GM23338 (cell line): Measurements from ENCODE around the gene SLC39A13.
A peak's percentile ranks its signal among the peaks of the same experiment; 100 is the strongest.

ENCODE experiments used
- CREB1 ChIP-seq: fragments of 250-450 bp; sonication (Bioruptor Pico); IDR thresholded peaks from 2 replicates; pipeline ENCODE4 v1.5.0; 2020; ENCODE audit warnings: low read depth, mild to moderate bottlenecking, moderate library complexity
- ETS1 ChIP-seq: IDR thresholded peaks from 2 replicates; pipeline ENCODE4 v1.6.1; 2016; ENCODE audit warnings: antibody characterized with exemption
- EZH2 ChIP-seq: fragments of 200-600 bp; sonication (generic); IDR thresholded peaks from one replicate; pipeline ENCODE4 v1.8.0; 2017; ENCODE audit warnings: antibody characterized with exemption, mild to moderate bottlenecking, low read depth; ENCODE audit not compliant: unreplicated experiment
- EZH2phosphoT487 ChIP-seq: fragments of 200-600 bp; sonication (generic); IDR thresholded peaks from one replicate; pipeline ENCODE4 v1.8.1; 2018; ENCODE audit warnings: antibody characterized with exemption; ENCODE audit not compliant: unreplicated experiment
- JUNB ChIP-seq: IDR thresholded peaks from one replicate; pipeline ENCODE4 v1.6.1; 2016; ENCODE audit warnings: antibody characterized with exemption; ENCODE audit not compliant: unreplicated experiment
- NANOG ChIP-seq: IDR thresholded peaks from 2 replicates; pipeline ENCODE4 v1.6.1; 2016; ENCODE audit warnings: antibody characterized with exemption, borderline replicate concordance
- POLR2AphosphoS5 ChIP-seq: IDR thresholded peaks from 2 replicates; pipeline ENCODE4 v1.6.1; 2016; ENCODE audit warnings: antibody characterized with exemption, low read depth
- STAT1 ChIP-seq: IDR thresholded peaks from one replicate; pipeline ENCODE4 v1.6.1; 2016; ENCODE audit warnings: antibody characterized with exemption; ENCODE audit not compliant: unreplicated experiment
- ZNF331 ChIP-seq: fragments of 250-450 bp; sonication (Bioruptor Pico); IDR thresholded peaks from 2 replicates; pipeline ENCODE4 v1.5.0; 2020; ENCODE audit warnings: low read depth, mild to moderate bottlenecking, moderate library complexity
- ZNF462 ChIP-seq: fragments of 250-450 bp; sonication (Bioruptor Pico); IDR thresholded peaks from 2 replicates; pipeline ENCODE4 v1.5.0; 2020; ENCODE audit warnings: mild to moderate bottlenecking, moderate library complexity
- TF ChIP-seq, protein P1 (sequence below), 2 experiments: fragments of 200-600 bp in 1 of 2; sonication (generic) in 1 of 2; conservative IDR thresholded peaks; 2 replicates each; pipeline versions ENCODE4 v1.5.1 to v1.6.1; 2016 to 2017; ENCODE audit warnings: antibody characterized with exemption in 2 of 2, low read depth in 2 of 2, mild to moderate bottlenecking in 2 of 2, moderate library complexity in 1 of 2
- TF ChIP-seq, protein P2 (sequence below): IDR thresholded peaks from one replicate; pipeline ENCODE4 v1.6.1; 2018; ENCODE audit warnings: antibody characterized with exemption; ENCODE audit not compliant: unreplicated experiment

DNA sequence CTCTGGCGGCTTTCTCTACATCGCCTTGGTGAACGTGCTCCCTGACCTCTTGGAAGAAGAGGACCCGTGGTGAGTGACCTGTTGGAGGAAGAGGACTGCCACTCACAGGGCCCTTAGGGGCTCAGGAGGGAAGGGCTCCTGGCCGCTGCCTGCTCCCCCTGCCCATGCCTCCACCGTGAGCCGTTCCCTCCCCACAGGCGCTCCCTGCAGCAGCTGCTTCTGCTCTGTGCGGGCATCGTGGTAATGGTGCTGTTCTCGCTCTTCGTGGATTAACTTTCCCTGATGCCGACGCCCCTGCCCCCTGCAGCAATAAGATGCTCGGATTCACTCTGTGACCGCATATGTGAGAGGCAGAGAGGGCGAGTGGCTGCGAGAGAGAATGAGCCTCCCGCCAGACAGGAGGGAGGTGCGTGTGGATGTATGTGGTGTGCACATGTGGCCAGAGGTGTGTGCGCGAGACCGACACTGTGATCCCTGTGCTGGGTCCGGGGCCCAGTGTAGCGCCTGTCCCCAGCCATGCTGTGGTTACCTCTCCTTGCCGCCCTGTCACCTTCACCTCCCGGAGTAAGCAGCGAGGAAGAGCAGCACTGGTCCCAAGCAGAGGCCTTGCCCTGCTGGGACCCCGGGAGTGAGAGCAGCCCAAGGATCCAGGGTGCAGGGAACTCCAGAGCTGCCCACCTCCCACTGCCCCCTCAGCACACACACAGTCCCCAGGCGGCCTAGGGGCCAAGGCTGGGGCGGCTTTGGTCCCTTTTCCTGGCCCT, 6.9 kb downstream of the SLC39A13 start:
- TF ChIP-seq EZH2phosphoT487 = no peak
- TF ChIP-seq POLR2AphosphoS5 = 0 out of 2 replicates have a peak, but pooled peaks have one; percentile 11
- TF ChIP-seq, protein P1, sequence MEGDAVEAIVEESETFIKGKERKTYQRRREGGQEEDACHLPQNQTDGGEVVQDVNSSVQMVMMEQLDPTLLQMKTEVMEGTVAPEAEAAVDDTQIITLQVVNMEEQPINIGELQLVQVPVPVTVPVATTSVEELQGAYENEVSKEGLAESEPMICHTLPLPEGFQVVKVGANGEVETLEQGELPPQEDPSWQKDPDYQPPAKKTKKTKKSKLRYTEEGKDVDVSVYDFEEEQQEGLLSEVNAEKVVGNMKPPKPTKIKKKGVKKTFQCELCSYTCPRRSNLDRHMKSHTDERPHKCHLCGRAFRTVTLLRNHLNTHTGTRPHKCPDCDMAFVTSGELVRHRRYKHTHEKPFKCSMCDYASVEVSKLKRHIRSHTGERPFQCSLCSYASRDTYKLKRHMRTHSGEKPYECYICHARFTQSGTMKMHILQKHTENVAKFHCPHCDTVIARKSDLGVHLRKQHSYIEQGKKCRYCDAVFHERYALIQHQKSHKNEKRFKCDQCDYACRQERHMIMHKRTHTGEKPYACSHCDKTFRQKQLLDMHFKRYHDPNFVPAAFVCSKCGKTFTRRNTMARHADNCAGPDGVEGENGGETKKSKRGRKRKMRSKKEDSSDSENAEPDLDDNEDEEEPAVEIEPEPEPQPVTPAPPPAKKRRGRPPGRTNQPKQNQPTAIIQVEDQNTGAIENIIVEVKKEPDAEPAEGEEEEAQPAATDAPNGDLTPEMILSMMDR (conservative IDR thresholded peaks at IDR 0.05; ENCODE audit: low read depth in 2 of 2) = no peak
- TF ChIP-seq, protein P2, sequence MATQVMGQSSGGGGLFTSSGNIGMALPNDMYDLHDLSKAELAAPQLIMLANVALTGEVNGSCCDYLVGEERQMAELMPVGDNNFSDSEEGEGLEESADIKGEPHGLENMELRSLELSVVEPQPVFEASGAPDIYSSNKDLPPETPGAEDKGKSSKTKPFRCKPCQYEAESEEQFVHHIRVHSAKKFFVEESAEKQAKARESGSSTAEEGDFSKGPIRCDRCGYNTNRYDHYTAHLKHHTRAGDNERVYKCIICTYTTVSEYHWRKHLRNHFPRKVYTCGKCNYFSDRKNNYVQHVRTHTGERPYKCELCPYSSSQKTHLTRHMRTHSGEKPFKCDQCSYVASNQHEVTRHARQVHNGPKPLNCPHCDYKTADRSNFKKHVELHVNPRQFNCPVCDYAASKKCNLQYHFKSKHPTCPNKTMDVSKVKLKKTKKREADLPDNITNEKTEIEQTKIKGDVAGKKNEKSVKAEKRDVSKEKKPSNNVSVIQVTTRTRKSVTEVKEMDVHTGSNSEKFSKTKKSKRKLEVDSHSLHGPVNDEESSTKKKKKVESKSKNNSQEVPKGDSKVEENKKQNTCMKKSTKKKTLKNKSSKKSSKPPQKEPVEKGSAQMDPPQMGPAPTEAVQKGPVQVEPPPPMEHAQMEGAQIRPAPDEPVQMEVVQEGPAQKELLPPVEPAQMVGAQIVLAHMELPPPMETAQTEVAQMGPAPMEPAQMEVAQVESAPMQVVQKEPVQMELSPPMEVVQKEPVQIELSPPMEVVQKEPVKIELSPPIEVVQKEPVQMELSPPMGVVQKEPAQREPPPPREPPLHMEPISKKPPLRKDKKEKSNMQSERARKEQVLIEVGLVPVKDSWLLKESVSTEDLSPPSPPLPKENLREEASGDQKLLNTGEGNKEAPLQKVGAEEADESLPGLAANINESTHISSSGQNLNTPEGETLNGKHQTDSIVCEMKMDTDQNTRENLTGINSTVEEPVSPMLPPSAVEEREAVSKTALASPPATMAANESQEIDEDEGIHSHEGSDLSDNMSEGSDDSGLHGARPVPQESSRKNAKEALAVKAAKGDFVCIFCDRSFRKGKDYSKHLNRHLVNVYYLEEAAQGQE = no peak
- TF ChIP-seq EZH2 = no peak
- TF ChIP-seq ZNF331 = no peak
- TF ChIP-seq JUNB = no peak
- no peak for TF ChIP-seq CREB1
- TF ChIP-seq NANOG = no peak
- TF ChIP-seq ETS1 = no peak
- no peak for TF ChIP-seq STAT1
- no peak for TF ChIP-seq ZNF462 (CRISPR knock-in tag)
